Measurements from ENCODE around the gene HSDL2. TPM values are rescaled to one million over a fixed set of nuclear protein-coding genes. Genes with fewer than 3 reads are reported as not detected.
A peak's percentile ranks its signal among the peaks of the same experiment; 100 is the strongest.

HSDL2 gene
- total RNA-seq, 2 experiments from 2014 or later, result 25.9 to 28.5 TPM

DNA sequence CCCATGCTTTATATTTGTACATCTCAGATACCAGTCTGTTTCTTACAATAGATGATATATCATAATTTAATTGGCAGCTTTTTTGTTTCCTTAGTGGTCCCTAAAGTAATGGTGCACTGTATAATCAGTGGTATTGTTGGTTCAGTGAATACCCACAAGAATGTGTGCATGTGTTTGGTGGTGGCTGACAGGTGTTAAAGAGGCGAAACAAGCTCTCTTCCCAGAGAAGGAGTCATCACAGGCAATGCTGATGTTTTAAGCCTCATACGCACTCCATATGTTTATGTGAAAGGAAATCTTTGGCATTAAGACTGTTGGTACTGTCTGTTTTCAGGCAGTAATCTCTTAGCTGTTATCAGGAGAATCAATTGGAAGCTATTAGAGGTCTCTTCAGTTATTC lies 57.5 kb downstream of the HSDL2 start:
- Mint-ChIP-seq H3K9me3 (no peaks in the 10 kb centered on the region), H3K4me3 (no peak overlapping the region)

GRCh38 chr9:112439171-112439570 lies 59.3 kb downstream of the HSDL2 start:
- CTCF ChIA-PET, result no interaction called here
- Mint-ChIP-seq H3K36me3 (ENCODE audit: low read depth) (peaks cover 4% of the 10 kb centered on the region), H3K27me3 (ENCODE audit: low read depth) (no peaks in the 10 kb centered on the region), H3K4me3 (no peak overlapping the region), H3K9me3 (no peaks in the 10 kb centered on the region), H3K27ac (no peak overlapping the region), H3K4me1 (ENCODE audit: low read depth) (no peaks in the 10 kb centered on the region)
- intact Hi-C loops (cut with micrococcal nuclease), result no loop called here
- DNase-seq, result no peak

More for the DNA sequence above, 57.5 kb downstream of the HSDL2 start:
- DNase-seq, result no peak
- H3K36me3 Mint-ChIP-seq (ENCODE audit: low read depth), result peaks cover 4% of the 10 kb centered on the region
- H3K4me1 Mint-ChIP-seq (ENCODE audit: low read depth), result no peaks in the 10 kb centered on the region
- intact Hi-C loops (cut with micrococcal nuclease), result no loop called here
- H3K27me3 Mint-ChIP-seq (ENCODE audit: low read depth), result no peaks in the 10 kb centered on the region
- no peak overlapping the region for H3K27ac Mint-ChIP-seq
- CTCF ChIA-PET, result no interaction called here

DNA sequence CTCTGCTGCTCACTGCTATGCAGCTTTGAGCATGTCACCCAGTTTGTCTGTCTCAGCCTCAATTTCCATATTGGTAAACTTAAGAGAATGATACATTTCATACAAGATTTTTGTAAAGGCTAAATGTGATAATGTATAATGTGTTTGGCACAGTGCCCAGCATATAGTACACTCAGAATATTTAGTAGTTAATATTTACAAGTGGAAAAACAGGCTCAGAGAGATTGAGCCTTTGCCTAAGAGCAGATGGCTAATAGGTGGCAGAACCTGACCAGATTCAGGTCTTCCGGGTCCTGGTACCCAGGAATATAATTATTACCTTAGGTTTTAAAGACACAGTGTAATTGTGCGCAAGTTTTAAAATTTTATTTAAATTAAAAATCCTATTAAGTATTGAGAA lies 59.9 kb downstream of the HSDL2 start:
- H3K4me1 Mint-ChIP-seq (ENCODE audit: low read depth), result no peaks in the 10 kb centered on the region
- H3K27me3 Mint-ChIP-seq (ENCODE audit: low read depth), result no peaks in the 10 kb centered on the region
- H3K9me3 Mint-ChIP-seq, result no peaks in the 10 kb centered on the region
- intact Hi-C loops (cut with micrococcal nuclease), result no loop called here
- H3K27ac Mint-ChIP-seq, result no peak overlapping the region
- CTCF ChIA-PET, result no interaction called here
- no peak for DNase-seq
- no peak overlapping the region for H3K4me3 Mint-ChIP-seq
- peaks cover 4% of the 10 kb centered on the region for H3K36me3 Mint-ChIP-seq (ENCODE audit: low read depth)

DNA sequence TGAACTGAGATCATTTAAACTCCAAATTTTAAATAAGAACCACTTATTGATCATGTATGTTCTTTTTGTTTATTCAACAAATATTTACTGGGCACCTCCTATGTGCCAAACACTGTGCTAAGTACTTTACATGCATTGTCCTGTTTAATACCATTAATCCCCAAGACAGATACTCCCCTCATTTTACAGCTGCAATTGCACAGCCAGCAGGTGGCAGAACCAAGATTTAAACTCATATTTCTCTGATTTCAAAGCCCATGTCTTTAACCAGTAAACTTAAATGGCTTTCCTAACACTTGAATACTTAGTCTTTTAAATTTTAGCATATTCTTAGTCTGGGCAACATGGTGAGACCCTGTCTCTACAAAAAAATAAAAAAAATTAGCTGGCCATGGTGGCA lies 63.3 kb downstream of the HSDL2 start:
- intact Hi-C loops (cut with micrococcal nuclease), result loop anchor here (1.0 kb wide), 2 partner anchors 274 to 350 kb away; no protein-coding TSS in a partner anchor

DNA sequence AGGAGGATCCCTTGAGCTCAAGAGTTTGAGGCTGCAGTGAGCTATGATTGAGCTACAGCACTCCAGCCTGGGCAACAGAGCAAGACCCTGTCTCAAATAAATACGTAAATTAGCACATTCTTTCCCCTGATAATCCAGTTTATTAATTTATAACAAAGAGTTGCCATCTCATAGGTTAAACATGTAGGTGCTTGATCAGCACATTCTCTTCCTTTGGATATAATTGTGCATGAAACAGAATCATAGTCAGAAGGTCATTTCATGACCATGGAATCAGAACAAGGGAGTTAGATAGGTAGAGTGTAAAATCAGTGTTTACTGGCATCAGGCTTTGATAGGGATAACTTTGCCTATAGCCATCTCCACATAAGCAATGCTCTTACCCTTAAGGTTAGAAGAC lies 63.7 kb downstream of the HSDL2 start:
- Mint-ChIP-seq H3K27ac (no peak overlapping the region), H3K9me3 (no peaks in the 10 kb centered on the region), H3K4me3 (no peak overlapping the region), H3K4me1 (ENCODE audit: low read depth) (no peaks in the 10 kb centered on the region), H3K36me3 (ENCODE audit: low read depth) (peaks cover 4% of the 10 kb centered on the region), H3K27me3 (ENCODE audit: low read depth) (no peaks in the 10 kb centered on the region)
- no peak for DNase-seq
- CTCF ChIA-PET, result interaction anchor here (0.6 to 3.0 kb wide), 7 partner anchors 9 to 350 kb away, joined by 3 to 12 read pairs (median 3); no protein-coding TSS in a partner anchor
- intact Hi-C loops (cut with micrococcal nuclease), result loop anchor here (1.0 kb wide), 2 partner anchors 274 to 350 kb away; no protein-coding TSS in a partner anchor

More for the DNA sequence above, 63.3 kb downstream of the HSDL2 start:
- H3K4me1 Mint-ChIP-seq (ENCODE audit: low read depth), result no peaks in the 10 kb centered on the region
- DNase-seq, result peak; percentile 47
- CTCF ChIA-PET, result interaction anchor here (0.6 to 3.0 kb wide), 6 partner anchors 8 to 350 kb away, joined by 3 to 12 read pairs (median 4); no protein-coding TSS in a partner anchor
- no peaks in the 10 kb centered on the region for H3K27me3 Mint-ChIP-seq (ENCODE audit: low read depth)
- H3K9me3 Mint-ChIP-seq, result no peaks in the 10 kb centered on the region
- H3K4me3 Mint-ChIP-seq, result no peak overlapping the region
- peaks cover 4% of the 10 kb centered on the region for H3K36me3 Mint-ChIP-seq (ENCODE audit: low read depth)
- no peak overlapping the region for H3K27ac Mint-ChIP-seq

- Mint-ChIP-seq H3K27ac (no peak overlapping the region), H3K9me3 (no peaks in the 10 kb centered on the region)
- CTCF ChIA-PET, result interaction anchor here (0.6 to 3.0 kb wide), 5 partner anchors 219 to 671 kb away, joined by 3 to 12 read pairs (median 5); no protein-coding TSS in a partner anchor
Measured at GRCh38 chr9:112445196-112445595, 65.3 kb downstream of the HSDL2 start.

DNA sequence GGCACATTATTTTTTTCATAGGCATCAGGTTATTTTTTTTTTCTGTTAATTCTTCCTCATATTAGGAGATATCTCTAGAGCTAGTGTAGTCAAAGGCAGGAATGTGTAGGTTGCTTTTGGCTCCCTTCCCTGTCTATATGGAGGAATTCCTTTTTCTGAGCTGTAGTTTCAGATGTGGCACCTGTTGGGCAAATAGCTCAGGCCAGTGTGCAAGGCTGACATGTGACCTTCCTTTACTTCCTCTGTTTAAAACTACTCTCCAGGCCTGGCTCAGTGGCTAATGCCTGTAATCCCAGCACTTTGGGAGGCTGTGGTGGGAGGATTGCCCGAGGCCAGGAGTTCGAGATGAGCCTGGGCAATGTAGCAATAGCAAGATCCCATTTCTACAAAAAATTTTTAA lies 66.2 kb downstream of the HSDL2 start:
- H3K36me3 Mint-ChIP-seq (ENCODE audit: low read depth), result peaks cover 4% of the 10 kb centered on the region
- no peaks in the 10 kb centered on the region for H3K4me1 Mint-ChIP-seq (ENCODE audit: low read depth)
- no peaks in the 10 kb centered on the region for H3K9me3 Mint-ChIP-seq
- H3K4me3 Mint-ChIP-seq, result no peak overlapping the region
- no peak for DNase-seq
- CTCF ChIA-PET, result interaction anchor here (0.9 to 3.0 kb wide), 2 partner anchors 13 to 347 kb away, joined by 3 to 12 read pairs; no protein-coding TSS in a partner anchor
- no peaks in the 10 kb centered on the region for H3K27me3 Mint-ChIP-seq (ENCODE audit: low read depth)
- H3K27ac Mint-ChIP-seq, result no peak overlapping the region
- intact Hi-C loops (cut with micrococcal nuclease), result no loop called here

More at GRCh38 chr9:112445196-112445595, 65.3 kb downstream of the HSDL2 start:
- Mint-ChIP-seq H3K27me3 (ENCODE audit: low read depth) (no peaks in the 10 kb centered on the region), H3K4me1 (ENCODE audit: low read depth) (no peaks in the 10 kb centered on the region), H3K4me3 (no peak overlapping the region), H3K36me3 (ENCODE audit: low read depth) (peaks cover 4% of the 10 kb centered on the region)
- no peak for DNase-seq
- intact Hi-C loops (cut with micrococcal nuclease), result no loop called here

GRCh38 chr9:112446526-112446925 lies 66.6 kb downstream of the HSDL2 start:
- intact Hi-C loops (cut with micrococcal nuclease), result no loop called here
- Mint-ChIP-seq H3K9me3 (no peaks in the 10 kb centered on the region), H3K27me3 (ENCODE audit: low read depth) (no peaks in the 10 kb centered on the region), H3K4me3 (no peak overlapping the region), H3K4me1 (ENCODE audit: low read depth) (no peaks in the 10 kb centered on the region), H3K27ac (no peak overlapping the region), H3K36me3 (ENCODE audit: low read depth) (peaks cover 2% of the 10 kb centered on the region)
- CTCF ChIA-PET, result interaction anchor here (0.7 to 0.9 kb wide), 2 partner anchors 14 to 1032 kb away, joined by 3 read pairs; no protein-coding TSS in a partner anchor
- no peak for DNase-seq

DNA sequence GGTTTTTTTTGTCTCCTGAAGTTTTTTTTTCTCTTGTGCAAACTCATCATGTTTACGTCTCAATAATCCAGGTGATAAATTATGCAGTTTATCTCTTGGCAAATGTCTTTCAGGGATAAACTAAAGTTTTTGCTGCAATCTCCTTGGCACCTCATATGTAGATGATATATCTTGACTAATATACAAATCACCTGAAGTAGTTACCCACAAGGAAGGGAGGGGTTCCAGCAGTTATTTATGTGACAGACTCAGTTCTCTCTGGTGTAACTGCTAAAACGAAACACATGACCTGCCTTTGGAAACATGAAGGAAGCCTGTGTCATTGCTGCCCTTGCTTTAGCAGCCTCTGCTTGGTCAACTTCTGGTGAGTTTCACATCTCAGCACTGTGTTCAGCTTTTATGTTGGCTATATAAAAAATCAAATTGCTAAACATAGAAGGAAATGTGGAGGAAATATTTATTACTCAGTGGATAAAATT lies 67.4 kb downstream of the HSDL2 start:
- DNase-seq, result no peak
- no peaks in the 10 kb centered on the region for H3K9me3 Mint-ChIP-seq
- no peaks in the 10 kb centered on the region for H3K27me3 Mint-ChIP-seq (ENCODE audit: low read depth)
- no peak overlapping the region for H3K27ac Mint-ChIP-seq
- intact Hi-C loops (cut with micrococcal nuclease), result no loop called here
- no peaks in the 10 kb centered on the region for H3K36me3 Mint-ChIP-seq (ENCODE audit: low read depth)
- H3K4me3 Mint-ChIP-seq, result no peak overlapping the region
- CTCF ChIA-PET, result no interaction called here
- H3K4me1 Mint-ChIP-seq (ENCODE audit: low read depth), result no peaks in the 10 kb centered on the region

- H3K27me3 Mint-ChIP-seq (ENCODE audit: low read depth), result no peaks in the 10 kb centered on the region
- intact Hi-C loops (cut with micrococcal nuclease), result no loop called here
- H3K4me3 Mint-ChIP-seq, result no peak overlapping the region
- CTCF ChIA-PET, result no interaction called here
- H3K27ac Mint-ChIP-seq, result no peak overlapping the region
- no peaks in the 10 kb centered on the region for H3K4me1 Mint-ChIP-seq (ENCODE audit: low read depth)
- peaks cover 3% of the 10 kb centered on the region for H3K9me3 Mint-ChIP-seq
- no peak for DNase-seq
- peaks cover 28% of the 10 kb centered on the region for H3K36me3 Mint-ChIP-seq (ENCODE audit: low read depth)
Measured at GRCh38 chr9:112462855-112463254, 82.9 kb downstream of the HSDL2 start.

- intact Hi-C loops (cut with micrococcal nuclease), result no loop called here
- no peak overlapping the region for H3K4me3 Mint-ChIP-seq
- H3K9me3 Mint-ChIP-seq, result peaks cover 3% of the 10 kb centered on the region
- H3K27ac Mint-ChIP-seq, result no peak overlapping the region
- peaks cover 19% of the 10 kb centered on the region for H3K36me3 Mint-ChIP-seq (ENCODE audit: low read depth)
- H3K27me3 Mint-ChIP-seq (ENCODE audit: low read depth), result no peaks in the 10 kb centered on the region
- DNase-seq, result no peak
- CTCF ChIA-PET, result no interaction called here
- no peaks in the 10 kb centered on the region for H3K4me1 Mint-ChIP-seq (ENCODE audit: low read depth)
Measured at GRCh38 chr9:112465352-112465751, 85.4 kb downstream of the HSDL2 start.

DNA sequence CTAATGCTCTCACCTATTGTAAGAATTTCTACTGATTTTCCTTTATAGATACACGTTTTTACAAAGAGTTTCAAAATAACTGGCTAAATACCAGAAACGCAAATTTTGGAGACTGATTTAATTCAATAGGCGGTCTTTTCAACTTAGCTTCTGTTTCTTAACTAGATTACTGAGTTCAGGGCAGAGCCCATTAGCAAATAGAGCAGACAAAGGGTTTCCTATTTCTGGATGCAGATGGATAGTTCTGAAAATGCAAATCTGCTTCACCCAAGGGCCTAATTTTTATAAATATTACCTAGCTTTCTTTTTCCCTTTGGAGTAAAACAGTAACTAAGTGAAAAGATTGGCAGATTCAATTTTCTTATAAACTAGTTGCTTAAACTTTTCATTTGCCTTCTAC lies 93.1 kb downstream of the HSDL2 start:
- Mint-ChIP-seq H3K4me3 (no peak overlapping the region), H3K27ac (no peak overlapping the region), H3K36me3 (ENCODE audit: low read depth) (peaks cover 18% of the 10 kb centered on the region), H3K9me3 (peaks cover 5% of the 10 kb centered on the region), H3K4me1 (ENCODE audit: low read depth) (no peaks in the 10 kb centered on the region), H3K27me3 (ENCODE audit: low read depth) (no peaks in the 10 kb centered on the region)
- CTCF ChIA-PET, result interaction anchor here (0.6 kb wide), 1 partner anchor 10 kb away, joined by 3 read pairs; no protein-coding TSS in a partner anchor
- no peak for DNase-seq
- intact Hi-C loops (cut with micrococcal nuclease), result no loop called here

DNA sequence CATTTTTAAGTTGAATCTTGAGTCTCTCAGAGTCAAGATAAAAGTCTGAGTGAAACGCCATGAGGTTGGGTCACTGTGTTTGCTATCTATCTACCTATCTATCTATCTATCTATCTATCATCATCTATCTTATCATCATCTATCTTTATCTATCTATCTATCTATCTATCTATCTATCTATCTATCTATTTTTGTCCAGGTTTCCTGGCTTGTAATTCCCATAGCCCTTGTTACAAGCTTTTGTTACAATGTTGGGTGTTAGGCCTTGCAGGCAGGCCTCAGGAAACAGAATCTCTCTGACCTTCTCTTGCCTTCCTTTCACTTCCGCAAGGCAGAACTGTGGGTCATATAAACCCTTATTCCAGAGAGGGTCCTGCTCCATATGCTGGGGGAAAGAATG lies 94.1 kb downstream of the HSDL2 start:
- CTCF ChIA-PET, result interaction anchor here (0.7 kb wide), 1 partner anchor 28 kb away, joined by 3 read pairs; no protein-coding TSS in a partner anchor
- Mint-ChIP-seq H3K4me1 (ENCODE audit: low read depth) (no peaks in the 10 kb centered on the region), H3K4me3 (no peak overlapping the region), H3K27ac (no peak overlapping the region), H3K36me3 (ENCODE audit: low read depth) (peaks cover 17% of the 10 kb centered on the region), H3K9me3 (peaks cover 6% of the 10 kb centered on the region), H3K27me3 (ENCODE audit: low read depth) (no peaks in the 10 kb centered on the region)
- intact Hi-C loops (cut with micrococcal nuclease), result no loop called here
- no peak for DNase-seq

Measured in activated naive CD4-positive, alpha-beta T cell treated with anti-CD3 and anti-CD28 coated beads for 36 hours (primary cell).